Body of pancreas (tissue), 4 donors: ENCODE data around the gene MMP8.

Experiments used
- CTCF ChIP-seq, 7 experiments: fragments of 450-650 bp in 4 of 7; fragments of 200-600 bp in 3 of 7; sonication (generic) in 3 of 7; IDR thresholded peaks; one replicate each; pipeline ENCODE4 v1.5.1; 2016 to 2019; ENCODE audit warnings: antibody characterized with exemption in 7 of 7
- POLR2A ChIP-seq, 3 donors: fragments of 450-650 bp; IDR thresholded peaks; one replicate each; pipeline ENCODE4 v1.6.1; 2016; ENCODE audit warnings: antibody characterized with exemption in 3 of 3, mild to moderate bottlenecking in 2 of 3

- TF ChIP-seq POLR2A (IDR thresholded peaks at IDR 0.05) = no peak
- TF ChIP-seq CTCF (IDR thresholded peaks at IDR 0.05) = no peak
Observed at GRCh38 chr11:102753267-102753666, 28.5 kb upstream of the MMP8 start.
